HepG2 (cell line): ENCODE data around the gene HDLBP. TPM values are rescaled to one million over a fixed set of nuclear protein-coding genes. Genes with fewer than 3 reads are reported as not detected.
A peak's percentile ranks its signal among the peaks of the same experiment; 100 is the strongest.

Experiments
- JARID2 ChIP-seq: sonication (generic); formaldehyde crosslinking; IDR thresholded peaks from 2 replicates; pipeline ENCODE4 v1.8.1; 2023; ENCODE audit warnings: missing genetic modification reagents, inconsistent platforms; ENCODE audit not compliant: insufficient replicate concordance
- JUND ChIP-seq: sonication (generic); formaldehyde crosslinking; IDR thresholded peaks from 2 replicates; pipeline ENCODE4 v1.8.0; 2022; ENCODE audit warnings: mild to moderate bottlenecking, missing genetic modification reagents
- KDM5B ChIP-seq: sonication (generic); formaldehyde crosslinking; IDR thresholded peaks from 2 replicates; pipeline ENCODE4 v1.4.0; 2020; ENCODE audit warnings: missing genetic modification reagents, mild to moderate bottlenecking, borderline replicate concordance
- KMT2A ChIP-seq: sonication (generic); formaldehyde crosslinking; IDR thresholded peaks from 2 replicates; pipeline ENCODE4 v1.4.0; 2020; ENCODE audit warnings: missing genetic modification reagents
- SOX5 ChIP-seq: IDR thresholded peaks from 2 replicates; pipeline ENCODE4 v1.6.1; 2016; ENCODE audit warnings: borderline replicate concordance
- STAG1 ChIP-seq: sonication (generic); formaldehyde crosslinking; IDR thresholded peaks from 2 replicates; pipeline ENCODE4 v1.4.0; 2020; ENCODE audit warnings: missing genetic modification reagents
- ZFP1 ChIP-seq: IDR thresholded peaks from 2 replicates; pipeline ENCODE4 v1.6.1; 2016
- ZNF160 ChIP-seq: sonication (generic); formaldehyde crosslinking; IDR thresholded peaks from 2 replicates; pipeline ENCODE4 v1.8.0; 2022; ENCODE audit warnings: mild to moderate bottlenecking, inconsistent platforms, missing genetic modification reagents
- ZNF263 ChIP-seq: sonication (generic); formaldehyde crosslinking; IDR thresholded peaks from 2 replicates; pipeline ENCODE4 v1.4.0; 2020; ENCODE audit warnings: missing genetic modification reagents
- ZNF326 ChIP-seq: sonication (generic); formaldehyde crosslinking; IDR thresholded peaks from 2 replicates; pipeline ENCODE4 v1.4.0; 2020; ENCODE audit warnings: missing genetic modification reagents, borderline replicate concordance
- ZNF879 ChIP-seq: sonication (generic); formaldehyde crosslinking; IDR thresholded peaks from 2 replicates; pipeline ENCODE4 v1.8.1; 2023; ENCODE audit warnings: missing genetic modification reagents
- polyA plus RNA-seq, 8 experiments: library from polyadenylated mRNA; depleted of rRNA in 3 of 8; stranded (reverse) in 7 of 8; unstranded in 1 of 8; fragments of >200 nt; fragmentation: Illumina TruSeq in 4 of 8; extraction: Trizol in 4 of 8; gene quantifications; 2 replicates each; pipeline versions ENCODE4 v1.2.1 to v1.2.3, GENCODE V29; 2011 to 2016; ENCODE audit warnings: low read depth in 4 of 8, missing spikeins in 1 of 8, mixed read lengths in 1 of 8; ENCODE audit not compliant: insufficient read depth in 1 of 8
- total RNA-seq, 5 experiments: library from RNA; depleted of rRNA; stranded (reverse); fragments of >200 nt; fragmentation: Illumina TruSeq; extraction: Trizol; gene quantifications; 2 replicates each; pipeline ENCODE4 v1.2.3, GENCODE V29; 2016; ENCODE audit warnings: low read depth in 1 of 5
- TF ChIP-seq, protein P1 (sequence below): sonication (generic); formaldehyde crosslinking; IDR thresholded peaks from 2 replicates; pipeline ENCODE4 v1.9.0; 2021; ENCODE audit warnings: mild to moderate bottlenecking, missing genetic modification reagents
- TF ChIP-seq, protein P2 (sequence below): IDR thresholded peaks from 2 replicates; pipeline ENCODE4 v1.6.1; 2012; ENCODE audit warnings: inconsistent platforms
- TF ChIP-seq, protein P3 (sequence below): IDR thresholded peaks from 2 replicates; pipeline ENCODE4 v1.6.1; 2016; ENCODE audit warnings: missing compliant biosample characterization, missing genetic modification reagents, borderline replicate concordance
- TF ChIP-seq, protein P4 (sequence below): sonication (generic); formaldehyde crosslinking; IDR thresholded peaks from 2 replicates; pipeline ENCODE4 v1.5.0; 2020; ENCODE audit warnings: missing genetic modification reagents
- TF ChIP-seq, protein P5 (sequence below): sonication (generic); formaldehyde crosslinking; IDR thresholded peaks from 2 replicates; pipeline ENCODE4 v1.5.0; 2020; ENCODE audit warnings: missing genetic modification reagents, mild to moderate bottlenecking, borderline replicate concordance

Gene HDLBP
- total and polyA plus RNA-seq, 2 of the 13 experiments (the other 11 are each of a cell fraction or from before 2014, with no cell fraction given), result 464 to 707 TPM

DNA sequence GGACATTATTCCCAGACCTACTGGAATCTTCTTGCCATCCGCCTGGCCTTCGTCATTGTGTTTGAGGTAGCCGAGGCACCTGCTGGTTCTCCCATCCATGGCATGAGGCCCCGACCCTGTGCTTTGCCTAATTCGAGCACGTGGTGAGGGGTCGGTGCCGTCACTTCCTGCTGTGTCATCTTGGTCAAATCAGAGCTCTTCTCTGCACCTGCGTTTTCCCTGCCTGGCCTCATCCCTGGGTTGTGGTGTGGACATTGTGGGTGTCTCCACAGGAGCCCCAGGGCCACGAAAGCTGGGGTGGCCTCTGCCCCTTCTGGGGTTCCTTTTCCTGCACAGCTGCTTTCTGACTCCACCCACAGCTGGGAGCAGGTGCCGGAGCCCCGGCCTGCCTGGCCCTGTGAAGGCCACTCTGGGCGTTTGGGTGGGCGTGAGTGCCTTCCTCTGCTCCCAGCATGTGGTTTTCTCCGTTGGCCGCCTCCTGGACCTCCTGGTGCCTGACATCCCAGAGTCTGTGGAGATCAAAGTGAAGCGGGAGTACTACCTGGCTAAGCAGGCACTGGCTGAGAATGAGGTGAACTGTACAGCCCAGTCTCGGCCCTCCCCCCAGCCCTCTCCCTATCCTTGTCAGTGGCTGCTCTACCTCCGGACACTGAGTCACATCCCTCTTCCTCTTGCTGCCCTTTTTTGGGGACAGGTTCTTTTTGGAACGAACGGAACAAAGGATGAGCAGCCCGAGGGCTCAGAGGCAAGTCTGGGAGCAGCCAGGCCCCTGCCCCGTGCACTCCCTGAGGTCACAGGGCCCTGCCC, 92.1 kb downstream of the HDLBP start (continued):
- TF ChIP-seq, protein P1, sequence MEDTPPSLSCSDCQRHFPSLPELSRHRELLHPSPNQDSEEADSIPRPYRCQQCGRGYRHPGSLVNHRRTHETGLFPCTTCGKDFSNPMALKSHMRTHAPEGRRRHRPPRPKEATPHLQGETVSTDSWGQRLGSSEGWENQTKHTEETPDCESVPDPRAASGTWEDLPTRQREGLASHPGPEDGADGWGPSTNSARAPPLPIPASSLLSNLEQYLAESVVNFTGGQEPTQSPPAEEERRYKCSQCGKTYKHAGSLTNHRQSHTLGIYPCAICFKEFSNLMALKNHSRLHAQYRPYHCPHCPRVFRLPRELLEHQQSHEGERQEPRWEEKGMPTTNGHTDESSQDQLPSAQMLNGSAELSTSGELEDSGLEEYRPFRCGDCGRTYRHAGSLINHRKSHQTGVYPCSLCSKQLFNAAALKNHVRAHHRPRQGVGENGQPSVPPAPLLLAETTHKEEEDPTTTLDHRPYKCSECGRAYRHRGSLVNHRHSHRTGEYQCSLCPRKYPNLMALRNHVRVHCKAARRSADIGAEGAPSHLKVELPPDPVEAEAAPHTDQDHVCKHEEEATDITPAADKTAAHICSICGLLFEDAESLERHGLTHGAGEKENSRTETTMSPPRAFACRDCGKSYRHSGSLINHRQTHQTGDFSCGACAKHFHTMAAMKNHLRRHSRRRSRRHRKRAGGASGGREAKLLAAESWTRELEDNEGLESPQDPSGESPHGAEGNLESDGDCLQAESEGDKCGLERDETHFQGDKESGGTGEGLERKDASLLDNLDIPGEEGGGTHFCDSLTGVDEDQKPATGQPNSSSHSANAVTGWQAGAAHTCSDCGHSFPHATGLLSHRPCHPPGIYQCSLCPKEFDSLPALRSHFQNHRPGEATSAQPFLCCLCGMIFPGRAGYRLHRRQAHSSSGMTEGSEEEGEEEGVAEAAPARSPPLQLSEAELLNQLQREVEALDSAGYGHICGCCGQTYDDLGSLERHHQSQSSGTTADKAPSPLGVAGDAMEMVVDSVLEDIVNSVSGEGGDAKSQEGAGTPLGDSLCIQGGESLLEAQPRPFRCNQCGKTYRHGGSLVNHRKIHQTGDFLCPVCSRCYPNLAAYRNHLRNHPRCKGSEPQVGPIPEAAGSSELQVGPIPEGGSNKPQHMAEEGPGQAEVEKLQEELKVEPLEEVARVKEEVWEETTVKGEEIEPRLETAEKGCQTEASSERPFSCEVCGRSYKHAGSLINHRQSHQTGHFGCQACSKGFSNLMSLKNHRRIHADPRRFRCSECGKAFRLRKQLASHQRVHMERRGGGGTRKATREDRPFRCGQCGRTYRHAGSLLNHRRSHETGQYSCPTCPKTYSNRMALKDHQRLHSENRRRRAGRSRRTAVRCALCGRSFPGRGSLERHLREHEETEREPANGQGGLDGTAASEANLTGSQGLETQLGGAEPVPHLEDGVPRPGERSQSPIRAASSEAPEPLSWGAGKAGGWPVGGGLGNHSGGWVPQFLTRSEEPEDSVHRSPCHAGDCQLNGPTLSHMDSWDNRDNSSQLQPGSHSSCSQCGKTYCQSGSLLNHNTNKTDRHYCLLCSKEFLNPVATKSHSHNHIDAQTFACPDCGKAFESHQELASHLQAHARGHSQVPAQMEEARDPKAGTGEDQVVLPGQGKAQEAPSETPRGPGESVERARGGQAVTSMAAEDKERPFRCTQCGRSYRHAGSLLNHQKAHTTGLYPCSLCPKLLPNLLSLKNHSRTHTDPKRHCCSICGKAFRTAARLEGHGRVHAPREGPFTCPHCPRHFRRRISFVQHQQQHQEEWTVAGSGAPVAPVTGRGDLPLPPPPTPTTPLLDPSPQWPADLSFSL, result no peak
- TF ChIP-seq KMT2A (CRISPR knock-in tag), result no peak
- TF ChIP-seq, protein P2, sequence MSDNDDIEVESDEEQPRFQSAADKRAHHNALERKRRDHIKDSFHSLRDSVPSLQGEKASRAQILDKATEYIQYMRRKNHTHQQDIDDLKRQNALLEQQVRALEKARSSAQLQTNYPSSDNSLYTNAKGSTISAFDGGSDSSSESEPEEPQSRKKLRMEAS, result 0 out of 2 replicates have a peak, but pooled peaks have one; percentile 48
- peak; percentile 27; the same call in 1 of the 2 replicates for TF ChIP-seq ZNF879 (CRISPR knock-in tag)
- 0 out of 2 replicates have a peak, but pooled peaks have one; percentile 11 for TF ChIP-seq ZNF160 (CRISPR knock-in tag)
- TF ChIP-seq, protein P3, sequence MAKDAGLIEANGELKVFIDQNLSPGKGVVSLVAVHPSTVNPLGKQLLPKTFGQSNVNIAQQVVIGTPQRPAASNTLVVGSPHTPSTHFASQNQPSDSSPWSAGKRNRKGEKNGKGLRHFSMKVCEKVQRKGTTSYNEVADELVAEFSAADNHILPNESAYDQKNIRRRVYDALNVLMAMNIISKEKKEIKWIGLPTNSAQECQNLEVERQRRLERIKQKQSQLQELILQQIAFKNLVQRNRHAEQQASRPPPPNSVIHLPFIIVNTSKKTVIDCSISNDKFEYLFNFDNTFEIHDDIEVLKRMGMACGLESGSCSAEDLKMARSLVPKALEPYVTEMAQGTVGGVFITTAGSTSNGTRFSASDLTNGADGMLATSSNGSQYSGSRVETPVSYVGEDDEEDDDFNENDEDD (CRISPR knock-in tag), result peak; percentile 37; the same call in 1 of the 2 replicates
- no peak for TF ChIP-seq SOX5
- no peak for TF ChIP-seq JARID2 (CRISPR knock-in tag)
- peak; percentile 46; the same call in 1 of the 2 replicates for TF ChIP-seq ZFP1 (CRISPR knock-in tag)
- TF ChIP-seq KDM5B (CRISPR knock-in tag), result 0 out of 2 replicates have a peak, but pooled peaks have one; percentile 22
- 0 out of 2 replicates have a peak, but pooled peaks have one; percentile 2 for TF ChIP-seq STAG1 (CRISPR knock-in tag)
- peak; percentile 15; the same call in 1 of the 2 replicates for TF ChIP-seq JUND (CRISPR knock-in tag)
- TF ChIP-seq ZNF263, result peak; percentile 51; the same call in 1 of the 2 replicates
- peak; percentile 50; the same call in 1 of the 2 replicates for TF ChIP-seq ZNF326 (CRISPR knock-in tag)
- TF ChIP-seq, protein P4, sequence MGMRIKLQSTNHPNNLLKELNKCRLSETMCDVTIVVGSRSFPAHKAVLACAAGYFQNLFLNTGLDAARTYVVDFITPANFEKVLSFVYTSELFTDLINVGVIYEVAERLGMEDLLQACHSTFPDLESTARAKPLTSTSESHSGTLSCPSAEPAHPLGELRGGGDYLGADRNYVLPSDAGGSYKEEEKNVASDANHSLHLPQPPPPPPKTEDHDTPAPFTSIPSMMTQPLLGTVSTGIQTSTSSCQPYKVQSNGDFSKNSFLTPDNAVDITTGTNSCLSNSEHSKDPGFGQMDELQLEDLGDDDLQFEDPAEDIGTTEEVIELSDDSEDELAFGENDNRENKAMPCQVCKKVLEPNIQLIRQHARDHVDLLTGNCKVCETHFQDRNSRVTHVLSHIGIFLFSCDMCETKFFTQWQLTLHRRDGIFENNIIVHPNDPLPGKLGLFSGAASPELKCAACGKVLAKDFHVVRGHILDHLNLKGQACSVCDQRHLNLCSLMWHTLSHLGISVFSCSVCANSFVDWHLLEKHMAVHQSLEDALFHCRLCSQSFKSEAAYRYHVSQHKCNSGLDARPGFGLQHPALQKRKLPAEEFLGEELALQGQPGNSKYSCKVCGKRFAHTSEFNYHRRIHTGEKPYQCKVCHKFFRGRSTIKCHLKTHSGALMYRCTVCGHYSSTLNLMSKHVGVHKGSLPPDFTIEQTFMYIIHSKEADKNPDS, result peak; percentile 13; the same call in 1 of the 2 replicates
- TF ChIP-seq, protein P5, sequence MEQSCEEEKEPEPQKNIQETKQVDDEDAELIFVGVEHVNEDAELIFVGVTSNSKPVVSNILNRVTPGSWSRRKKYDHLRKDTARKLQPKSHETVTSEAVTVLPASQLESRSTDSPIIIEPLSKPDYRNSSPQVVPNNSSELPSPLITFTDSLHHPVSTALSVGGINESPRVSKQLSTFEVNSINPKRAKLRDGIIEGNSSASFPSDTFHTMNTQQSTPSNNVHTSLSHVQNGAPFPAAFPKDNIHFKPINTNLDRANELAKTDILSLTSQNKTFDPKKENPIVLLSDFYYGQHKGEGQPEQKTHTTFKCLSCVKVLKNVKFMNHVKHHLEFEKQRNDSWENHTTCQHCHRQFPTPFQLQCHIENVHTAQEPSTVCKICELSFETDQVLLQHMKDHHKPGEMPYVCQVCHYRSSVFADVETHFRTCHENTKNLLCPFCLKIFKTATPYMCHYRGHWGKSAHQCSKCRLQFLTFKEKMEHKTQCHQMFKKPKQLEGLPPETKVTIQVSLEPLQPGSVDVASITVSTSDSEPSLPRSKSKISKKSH (CRISPR knock-in tag), result peak; percentile 17; the same call in 1 of the 2 replicates
